WTC11 (cell line): Measurements from ENCODE around the gene TSPAN4. TPM values are rescaled to one million over a fixed set of nuclear protein-coding genes. Genes with fewer than 3 reads are reported as not detected.

Experiments
- ATAC-seq: fragments of 200-7000 bp; cut with Tn5 transposase; 2 replicates; pipeline ENCODE4 v1.10.0; 2021; ENCODE audit warnings: mild to moderate bottlenecking, moderate library complexity
- CTCF ChIA-PET: fragments of 300-600 bp; sonication (Branson Sonifier 250); formaldehyde crosslinking; loops from one replicate; lab custom pipeline; 2021; ENCODE audit warnings: antibody characterized with exemption; lab: Charles Lee
- POLR2A ChIA-PET: fragments of 350-600 bp; sonication (Branson Sonifier 250); formaldehyde crosslinking; loops from one replicate; lab custom pipeline; 2021; ENCODE audit warnings: antibody characterized with exemption; lab: Charles Lee
- DNase-seq: peaks from one replicate; pipeline ENCODE4 v3.0.0; 2021; ENCODE audit warnings: low spot score
- H3K27ac Mint-ChIP-seq: 2 replicates; pipeline ENCODE4 v1.8.0; 2021; ENCODE audit warnings: mixed read lengths
- H3K27me3 Mint-ChIP-seq: 2 replicates; pipeline ENCODE4 v1.8.0; 2021; ENCODE audit warnings: low read depth, mild to moderate bottlenecking, moderate library complexity, mixed read lengths
- H3K36me3 Mint-ChIP-seq: 2 replicates; pipeline ENCODE4 v1.8.0; 2021; ENCODE audit warnings: mixed read lengths
- H3K4me1 Mint-ChIP-seq: 2 replicates; pipeline ENCODE4 v1.8.0; 2022; ENCODE audit warnings: mixed read lengths
- H3K4me3 Mint-ChIP-seq: 2 replicates; pipeline ENCODE4 v1.8.0; 2021; ENCODE audit warnings: mild to moderate bottlenecking, moderate library complexity, mixed read lengths
- H3K9me3 Mint-ChIP-seq: 2 replicates; pipeline ENCODE4 v1.8.0; 2021; ENCODE audit warnings: mixed read lengths
- ARID4B ChIP-seq: sonication (generic); formaldehyde crosslinking; IDR thresholded peaks from 2 replicates; pipeline ENCODE4 v1.8.0; 2023; ENCODE audit warnings: missing genetic modification reagents, mild to moderate bottlenecking, borderline replicate concordance
- ATF1 ChIP-seq: sonication (generic); formaldehyde crosslinking; IDR thresholded peaks from 2 replicates; pipeline ENCODE4 v1.8.1; 2023; ENCODE audit warnings: mild to moderate bottlenecking, moderate library complexity, missing genetic modification reagents
- CBFB ChIP-seq: sonication (generic); formaldehyde crosslinking; IDR thresholded peaks from 2 replicates; pipeline ENCODE4 v1.8.1; 2022; ENCODE audit warnings: mild to moderate bottlenecking, low read depth, missing genetic modification reagents
- CDX4 ChIP-seq: fragments of 250-450 bp; sonication (Bioruptor Pico); IDR thresholded peaks from 2 replicates; pipeline ENCODE4 v1.9.0; 2021; ENCODE audit warnings: moderate library complexity, mild to moderate bottlenecking, inconsistent platforms, borderline replicate concordance
- E2F1 ChIP-seq: sonication (generic); formaldehyde crosslinking; IDR thresholded peaks from 2 replicates; pipeline ENCODE4 v1.8.0; 2022; ENCODE audit warnings: mild to moderate bottlenecking, missing genetic modification reagents
- ELF4 ChIP-seq: sonication (generic); formaldehyde crosslinking; IDR thresholded peaks from 2 replicates; pipeline ENCODE4 v1.8.1; 2022; ENCODE audit warnings: low read depth, mild to moderate bottlenecking, moderate library complexity, missing genetic modification reagents
- EMX1 ChIP-seq: fragments of 250-450 bp; sonication (Bioruptor Pico); IDR thresholded peaks from 2 replicates; pipeline ENCODE4 v1.8.0; 2021; ENCODE audit warnings: mild to moderate bottlenecking
- ERG ChIP-seq: fragments of 250-450 bp; sonication (Bioruptor Pico); IDR thresholded peaks from 2 replicates; pipeline ENCODE4 v1.8.0; 2021; ENCODE audit warnings: mild to moderate bottlenecking
- GRHL2 ChIP-seq: fragments of 250-450 bp; sonication (Bioruptor Pico); IDR thresholded peaks from 2 replicates; pipeline ENCODE4 v1.8.0; 2022; ENCODE audit warnings: mild to moderate bottlenecking, moderate library complexity; ENCODE audit not compliant: insufficient replicate concordance, severe bottlenecking
- HMGXB4 ChIP-seq: sonication (generic); formaldehyde crosslinking; IDR thresholded peaks from 2 replicates; pipeline ENCODE4 v1.8.1; 2023; ENCODE audit warnings: mild to moderate bottlenecking, moderate library complexity, missing genetic modification reagents
- IRF2 ChIP-seq: sonication (generic); formaldehyde crosslinking; IDR thresholded peaks from 2 replicates; pipeline ENCODE4 v1.8.0; 2022; ENCODE audit warnings: low read depth, missing genetic modification reagents, borderline replicate concordance
- MYBL2 ChIP-seq: sonication (generic); formaldehyde crosslinking; IDR thresholded peaks from 2 replicates; pipeline ENCODE4 v1.8.1; 2023; ENCODE audit warnings: mild to moderate bottlenecking, moderate library complexity, missing genetic modification reagents
- PRDM15 ChIP-seq: sonication (generic); formaldehyde crosslinking; IDR thresholded peaks from 2 replicates; pipeline ENCODE4 v1.8.0; 2022; ENCODE audit warnings: missing genetic modification reagents
- PRRX2 ChIP-seq: fragments of 250-450 bp; sonication (Bioruptor Pico); IDR thresholded peaks from 2 replicates; pipeline ENCODE4 v1.8.0; 2021; ENCODE audit warnings: mild to moderate bottlenecking
- RELA ChIP-seq: sonication (generic); formaldehyde crosslinking; IDR thresholded peaks from 2 replicates; pipeline ENCODE4 v1.8.1; 2022; ENCODE audit warnings: missing genetic modification reagents, mild to moderate bottlenecking, borderline replicate concordance
- SMAD4 ChIP-seq: sonication (generic); formaldehyde crosslinking; IDR thresholded peaks from 2 replicates; pipeline ENCODE4 v1.8.0; 2022; ENCODE audit warnings: mild to moderate bottlenecking, missing genetic modification reagents
- SP1 ChIP-seq: sonication (generic); formaldehyde crosslinking; conservative IDR thresholded peaks from 2 replicates; pipeline ENCODE4 v1.8.1; 2022; ENCODE audit warnings: missing genetic modification reagents
- ZBTB21 ChIP-seq: sonication (generic); formaldehyde crosslinking; IDR thresholded peaks from 2 replicates; pipeline ENCODE4 v1.8.1; 2023; ENCODE audit warnings: mild to moderate bottlenecking, missing genetic modification reagents, borderline replicate concordance
- ZBTB43 ChIP-seq: sonication (generic); formaldehyde crosslinking; IDR thresholded peaks from 2 replicates; pipeline ENCODE4 v1.8.1; 2023; ENCODE audit warnings: mild to moderate bottlenecking, missing genetic modification reagents
- ZNF138 ChIP-seq: sonication (generic); formaldehyde crosslinking; conservative IDR thresholded peaks from 2 replicates; pipeline ENCODE4 v1.8.1; 2022; ENCODE audit warnings: mild to moderate bottlenecking, moderate library complexity, missing genetic modification reagents
- ZNF219 ChIP-seq: sonication (generic); formaldehyde crosslinking; IDR thresholded peaks from 2 replicates; pipeline ENCODE4 v1.8.0; 2023; ENCODE audit warnings: missing genetic modification reagents, mild to moderate bottlenecking, borderline replicate concordance
- total RNA-seq: library from RNA; stranded (reverse); gene quantifications from 3 replicates; pipeline ENCODE4 v1.2.3, GENCODE V29; 2021

TSPAN4 gene
- total RNA-seq, 1 experiment from 2014 or later: 94.3 TPM

- DNase-seq (peak; percentile 68), ATAC-seq (peak; percentile 25)
- H3K36me3 Mint-ChIP-seq: 0 out of 2 replicates have a peak, but pooled peaks cover 4% of the 10 kb centered on the region
- peak overlapping the region; percentile 81 for H3K27ac Mint-ChIP-seq
- peaks cover 12% of the 10 kb centered on the region for H3K4me1 Mint-ChIP-seq
- ChIA-PET POLR2A (interaction anchor here (1.1 to 1.5 kb wide), 3 partner anchors 10 to 65 kb away, joined by 3 to 4 read pairs (median 4); no protein-coding TSS in a partner anchor), CTCF (interaction anchor here (0.6 to 3.5 kb wide), 9 partner anchors 11 to 140 kb away, joined by 3 to 25 read pairs (median 7); partner anchors contain the start of gene AP2A2)
- H3K9me3 Mint-ChIP-seq: no peaks in the 10 kb centered on the region
- peak overlapping the region; percentile 81 for H3K4me3 Mint-ChIP-seq
- H3K27me3 Mint-ChIP-seq: no peaks in the 10 kb centered on the region
- no peak for TF ChIP-seq ZNF138 (CRISPR knock-in tag)
- no peak for TF ChIP-seq E2F1 (CRISPR knock-in tag)
- TF ChIP-seq ZBTB21: no peak
- peak; percentile 54; the same call in 1 of the 2 replicates for TF ChIP-seq MYBL2
- no peak for TF ChIP-seq ZNF219
- TF ChIP-seq IRF2: peak; percentile 74; the same call in 1 of the 2 replicates
- TF ChIP-seq SMAD4 (CRISPR knock-in tag): no peak
- no peak for TF ChIP-seq CBFB (CRISPR knock-in tag)
- TF ChIP-seq EMX1 (CRISPR knock-in tag): no peak
- no peak for TF ChIP-seq ERG (CRISPR knock-in tag)
- no peak for TF ChIP-seq PRRX2 (CRISPR knock-in tag)
- TF ChIP-seq RELA: no peak
- TF ChIP-seq ZBTB43: 0 out of 2 replicates have a peak, but pooled peaks have one; percentile 27
- TF ChIP-seq SP1 (CRISPR knock-in tag): no peak; the same call in 1 of the 2 replicates
- TF ChIP-seq CDX4: no peak
- TF ChIP-seq ELF4: no peak
- no peak for TF ChIP-seq PRDM15 (CRISPR knock-in tag)
- TF ChIP-seq ATF1 (CRISPR knock-in tag): no peak
- TF ChIP-seq GRHL2 (CRISPR knock-in tag): no peak
- TF ChIP-seq HMGXB4 (CRISPR knock-in tag): no peak; the same call in 1 of the 2 replicates
- 0 out of 2 replicates have a peak, but pooled peaks have one; percentile 18 for TF ChIP-seq ARID4B (CRISPR knock-in tag)
Observed at GRCh38 chr11:911031-911889, 68.6 kb downstream of the TSPAN4 start.
